Measurements from ENCODE around the gene RANBP3. TPM values are rescaled to one million over a fixed set of nuclear protein-coding genes. Genes with fewer than 3 reads are reported as not detected.
A peak's percentile ranks its signal among the peaks of the same experiment; 100 is the strongest.
"Not testable (repeated sequence)": the region's sequence is repeated elsewhere in the genome, so short reads cannot be mapped to it uniquely, and the experiment has no call there.

Gene RANBP3
- 105 and 114 TPM in 2 replicates for total RNA-seq

- H3K36me3 Mint-ChIP-seq (ENCODE audit: low read depth) = peaks cover 30% of the 10 kb centered on the region
- H3K4me1 Mint-ChIP-seq = peaks cover 55% of the 10 kb centered on the region
- intact Hi-C loops (cut with micrococcal nuclease) = loop anchor here (1.0 to 5.0 kb wide), 5 partner anchors 10 to 176 kb away; partner anchors contain the start of genes RFX2 and VMAC
- H3K27ac Mint-ChIP-seq = peak within 1 kb of the TSS; percentile 93
- H3K4me3 Mint-ChIP-seq = peak within 1 kb of the TSS; percentile 94
- no peaks in the 10 kb centered on the region for H3K9me3 Mint-ChIP-seq
- DNase-seq = peak; percentile 100
- H3K27me3 Mint-ChIP-seq = no peaks in the 10 kb centered on the region
Observed at GRCh38 chr19:5977785-5978605, at the start of gene RANBP3. Gene RANBP3, minus strand, starts transcription at chr19:5978140. Its CDS starts 58 bp downstream, at chr19:5978082.

- Mint-ChIP-seq H3K36me3 (ENCODE audit: low read depth) (peaks cover 1% of the 10 kb centered on the region), H3K27me3 (no peaks in the 10 kb centered on the region), H3K27ac (no peak overlapping the region), H3K9me3 (no peaks in the 10 kb centered on the region), H3K4me3 (no peak overlapping the region), H3K4me1 (peaks cover 5% of the 10 kb centered on the region)
- DNase-seq = no peak
- intact Hi-C loops (cut with micrococcal nuclease) = no loop called here
Observed at GRCh38 chr19:6026390-6027227, 48.7 kb upstream of the RANBP3 start.

- H3K4me3 Mint-ChIP-seq; DNase-seq; intact Hi-C loops (cut with micrococcal nuclease); H3K27me3 Mint-ChIP-seq; H3K27ac Mint-ChIP-seq; H3K4me1 Mint-ChIP-seq; H3K9me3 Mint-ChIP-seq; H3K36me3 Mint-ChIP-seq (ENCODE audit: low read depth): not testable (repeated sequence)
Observed at GRCh38 chr19:6024756-6025155, 46.8 kb upstream of the RANBP3 start.

DNA sequence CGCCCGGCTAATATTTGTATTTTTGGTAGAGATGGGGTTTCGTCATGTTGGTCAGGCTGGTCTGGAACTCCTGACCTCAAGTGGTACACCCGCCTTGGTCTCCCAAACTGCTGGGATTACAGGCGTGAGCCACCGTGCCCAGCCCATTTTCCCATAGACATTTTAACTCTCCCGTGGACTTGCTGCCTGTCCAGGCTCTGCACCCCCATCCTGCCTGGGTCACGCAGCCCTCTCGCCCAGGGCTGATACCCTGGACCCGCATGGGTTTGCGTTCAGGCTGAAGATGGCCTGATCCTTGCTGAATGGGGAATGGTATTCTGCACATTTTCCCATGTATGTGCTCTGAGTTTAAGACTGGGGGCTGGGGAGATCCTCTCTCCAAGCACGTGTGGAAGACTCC is 46.0 kb upstream of the RANBP3 start:
- peaks cover under 1% of the 10 kb centered on the region for H3K36me3 Mint-ChIP-seq (ENCODE audit: low read depth)
- H3K27me3 Mint-ChIP-seq = no peaks in the 10 kb centered on the region
- no peak overlapping the region for H3K4me3 Mint-ChIP-seq
- no peaks in the 10 kb centered on the region for H3K4me1 Mint-ChIP-seq
- intact Hi-C loops (cut with micrococcal nuclease) = no loop called here
- DNase-seq = no peak
- no peak overlapping the region for H3K27ac Mint-ChIP-seq
- H3K9me3 Mint-ChIP-seq = no peaks in the 10 kb centered on the region

- Mint-ChIP-seq H3K4me3 (no peak overlapping the region), H3K27ac (no peak overlapping the region), H3K9me3 (no peaks in the 10 kb centered on the region), H3K27me3 (no peaks in the 10 kb centered on the region), H3K36me3 (ENCODE audit: low read depth) (no peaks in the 10 kb centered on the region), H3K4me1 (no peaks in the 10 kb centered on the region)
- intact Hi-C loops (cut with micrococcal nuclease) = no loop called here
- no peak for DNase-seq
Observed at GRCh38 chr19:6023085-6023682, 45.2 kb upstream of the RANBP3 start.

- DNase-seq = no peak
- Mint-ChIP-seq H3K4me3 (no peak overlapping the region), H3K27ac (no peak overlapping the region), H3K4me1 (no peaks in the 10 kb centered on the region), H3K9me3 (no peaks in the 10 kb centered on the region), H3K27me3 (no peaks in the 10 kb centered on the region), H3K36me3 (ENCODE audit: low read depth) (no peaks in the 10 kb centered on the region)
- intact Hi-C loops (cut with micrococcal nuclease) = loop anchor here (1.0 kb wide), 2 partner anchors 35 to 218 kb away; no protein-coding TSS in a partner anchor
Observed at GRCh38 chr19:6022570-6023064, 44.7 kb upstream of the RANBP3 start.

GRCh38 chr19:6021878-6022569 is 44.1 kb upstream of the RANBP3 start:
- H3K4me3 Mint-ChIP-seq = no peak overlapping the region
- no peaks in the 10 kb centered on the region for H3K4me1 Mint-ChIP-seq
- H3K36me3 Mint-ChIP-seq (ENCODE audit: low read depth) = no peaks in the 10 kb centered on the region
- no peaks in the 10 kb centered on the region for H3K27me3 Mint-ChIP-seq
- DNase-seq = peak; percentile 94
- intact Hi-C loops (cut with micrococcal nuclease) = loop anchor here (1.0 kb wide), 2 partner anchors 35 to 218 kb away; no protein-coding TSS in a partner anchor
- H3K9me3 Mint-ChIP-seq = no peaks in the 10 kb centered on the region
- H3K27ac Mint-ChIP-seq = no peak overlapping the region

DNA sequence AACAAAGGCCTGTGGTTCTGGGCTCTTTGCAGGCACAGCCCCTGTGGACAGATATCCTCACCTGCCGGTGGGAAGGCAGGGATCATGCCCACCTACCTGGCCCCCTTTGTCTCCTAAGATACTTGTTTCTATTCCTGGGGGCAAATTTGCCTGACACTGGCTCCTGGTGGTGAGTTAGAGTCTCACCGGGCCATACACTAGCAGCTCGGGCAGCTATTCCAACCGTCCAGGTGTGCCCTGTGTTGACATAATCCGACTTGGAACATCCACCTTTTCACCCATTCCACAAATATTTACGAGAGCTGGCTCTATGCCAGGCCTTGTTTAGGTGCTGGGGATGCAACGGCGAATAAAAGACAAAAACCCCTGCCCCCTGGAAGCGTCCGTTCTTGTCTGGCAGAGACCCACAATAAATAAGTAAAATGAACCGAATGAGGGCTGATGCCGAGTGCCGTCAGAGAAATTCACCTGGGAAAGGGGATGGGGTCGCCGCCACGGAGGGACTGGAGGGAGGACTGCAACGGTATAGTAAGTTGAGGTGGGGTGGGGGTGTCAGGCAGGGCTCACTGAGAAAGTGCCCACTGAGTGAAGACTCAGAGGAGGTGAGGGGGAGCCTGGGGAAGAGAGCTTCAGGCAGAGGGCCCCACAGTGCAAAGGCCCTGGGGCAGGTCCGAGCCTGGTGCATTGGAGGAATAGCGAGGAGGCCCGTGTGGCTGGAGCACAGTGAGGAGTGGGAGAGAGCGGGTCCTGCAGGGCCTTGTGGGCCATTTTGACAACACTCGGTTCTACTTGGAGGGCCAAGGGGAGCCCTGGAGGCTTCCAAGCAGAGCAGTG is 43.2 kb upstream of the RANBP3 start:
- H3K9me3 Mint-ChIP-seq = no peaks in the 10 kb centered on the region
- no peaks in the 10 kb centered on the region for H3K36me3 Mint-ChIP-seq (ENCODE audit: low read depth)
- no peak for DNase-seq
- intact Hi-C loops (cut with micrococcal nuclease) = no loop called here
- H3K4me3 Mint-ChIP-seq = no peak overlapping the region
- H3K27me3 Mint-ChIP-seq = no peaks in the 10 kb centered on the region
- no peak overlapping the region for H3K27ac Mint-ChIP-seq
- no peaks in the 10 kb centered on the region for H3K4me1 Mint-ChIP-seq

GRCh38 chr19:6020166-6020882 is 42.4 kb upstream of the RANBP3 start:
- Mint-ChIP-seq H3K27me3 (no peaks in the 10 kb centered on the region), H3K4me1 (no peaks in the 10 kb centered on the region), H3K4me3 (no peak overlapping the region), H3K27ac (no peak overlapping the region), H3K9me3 (no peaks in the 10 kb centered on the region), H3K36me3 (ENCODE audit: low read depth) (no peaks in the 10 kb centered on the region)
- intact Hi-C loops (cut with micrococcal nuclease) = no loop called here
- DNase-seq = no peak

- DNase-seq = no peak
- H3K27me3 Mint-ChIP-seq = no peaks in the 10 kb centered on the region
- no peaks in the 10 kb centered on the region for H3K4me1 Mint-ChIP-seq
- H3K27ac Mint-ChIP-seq = no peak overlapping the region
- H3K9me3 Mint-ChIP-seq = no peaks in the 10 kb centered on the region
- no peak overlapping the region for H3K4me3 Mint-ChIP-seq
- H3K36me3 Mint-ChIP-seq (ENCODE audit: low read depth) = no peaks in the 10 kb centered on the region
- intact Hi-C loops (cut with micrococcal nuclease) = no loop called here
Observed at GRCh38 chr19:6018786-6019185, 40.8 kb upstream of the RANBP3 start.

DNA sequence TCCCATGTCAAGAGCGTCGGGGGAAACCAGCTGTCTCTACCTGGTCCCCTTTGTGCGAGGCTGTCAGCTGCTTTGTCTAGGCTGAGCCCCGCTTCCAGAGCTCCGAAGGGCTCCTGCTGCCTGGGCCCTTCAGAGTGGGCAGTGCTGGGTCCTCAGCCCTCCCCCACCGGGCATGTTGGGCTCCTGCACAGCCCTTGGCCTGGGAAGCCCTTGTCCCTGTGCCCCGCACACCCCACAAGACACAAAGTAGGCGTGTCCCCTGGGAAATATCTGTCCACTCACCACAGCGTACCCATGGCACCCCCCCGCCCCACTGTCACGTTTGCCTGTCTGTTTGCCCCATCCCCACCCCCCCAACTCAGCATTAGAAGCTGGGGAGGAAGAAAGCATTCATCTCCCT is 39.6 kb upstream of the RANBP3 start:
- no peaks in the 10 kb centered on the region for H3K9me3 Mint-ChIP-seq
- DNase-seq = no peak
- H3K4me3 Mint-ChIP-seq = no peak overlapping the region
- no peak overlapping the region for H3K27ac Mint-ChIP-seq
- no peaks in the 10 kb centered on the region for H3K36me3 Mint-ChIP-seq (ENCODE audit: low read depth)
- H3K27me3 Mint-ChIP-seq = no peaks in the 10 kb centered on the region
- intact Hi-C loops (cut with micrococcal nuclease) = no loop called here
- no peaks in the 10 kb centered on the region for H3K4me1 Mint-ChIP-seq

- H3K27me3 Mint-ChIP-seq = no peaks in the 10 kb centered on the region
- H3K4me3 Mint-ChIP-seq = no peak overlapping the region
- H3K36me3 Mint-ChIP-seq (ENCODE audit: low read depth) = no peaks in the 10 kb centered on the region
- no peak overlapping the region for H3K27ac Mint-ChIP-seq
- intact Hi-C loops (cut with micrococcal nuclease) = no loop called here
- H3K4me1 Mint-ChIP-seq = no peaks in the 10 kb centered on the region
- no peak for DNase-seq
- H3K9me3 Mint-ChIP-seq = no peaks in the 10 kb centered on the region
Observed at GRCh38 chr19:6015841-6016545, 38.1 kb upstream of the RANBP3 start.

Measured in activated CD4-positive, alpha-beta T cell treated with anti-CD3 and anti-CD28 coated beads, Interleukin-2, amount 10 ng/mL, durations not matched to agents 24 days and 14 days (primary cell).